Activated T-cell treated with anti-CD3 and anti-CD28 coated beads, Interleukin-2, amount 50 U/mL, for 4 hours (primary cell): ENCODE data around the gene OSBPL3. TPM values are rescaled to one million over a fixed set of nuclear protein-coding genes. Genes with fewer than 3 reads are reported as not detected.

ENCODE experiments used
- ATAC-seq, 2 donors: fragments of 200-7000 bp; cut with Tn5 transposase; one replicate each; pipeline ENCODE4 v1.10.0; 2021
- DNase-seq: peaks from one replicate; pipeline ENCODE4 v3.0.0-alpha.2; 2020
- H3K27me3 Mint-ChIP-seq: one replicate; pipeline ENCODE4 v1.8.0; 2021; ENCODE audit warnings: low read depth, mixed read lengths
- H3K36me3 Mint-ChIP-seq: one replicate; pipeline ENCODE4 v1.8.0; 2022; ENCODE audit warnings: mixed read lengths; ENCODE audit not compliant: insufficient read depth
- H3K4me1 Mint-ChIP-seq: one replicate; pipeline ENCODE4 v1.8.0; 2021; ENCODE audit warnings: low read depth, mixed read lengths
- H3K4me3 Mint-ChIP-seq: one replicate; pipeline ENCODE4 v1.8.0; 2021; ENCODE audit warnings: mild to moderate bottlenecking, moderate library complexity, mixed read lengths
- H3K9me3 Mint-ChIP-seq: one replicate; pipeline ENCODE4 v1.8.0; 2021; ENCODE audit warnings: mixed read lengths
- total RNA-seq, 3 donors: library from RNA; stranded (reverse); gene quantifications; one replicate each; pipeline ENCODE4 v1.2.1, GENCODE V29; 2021

Gene OSBPL3
- total RNA-seq, 3 donors from 2014 or later, result 59.0 to 85.4 (median 81.8) TPM

DNA sequence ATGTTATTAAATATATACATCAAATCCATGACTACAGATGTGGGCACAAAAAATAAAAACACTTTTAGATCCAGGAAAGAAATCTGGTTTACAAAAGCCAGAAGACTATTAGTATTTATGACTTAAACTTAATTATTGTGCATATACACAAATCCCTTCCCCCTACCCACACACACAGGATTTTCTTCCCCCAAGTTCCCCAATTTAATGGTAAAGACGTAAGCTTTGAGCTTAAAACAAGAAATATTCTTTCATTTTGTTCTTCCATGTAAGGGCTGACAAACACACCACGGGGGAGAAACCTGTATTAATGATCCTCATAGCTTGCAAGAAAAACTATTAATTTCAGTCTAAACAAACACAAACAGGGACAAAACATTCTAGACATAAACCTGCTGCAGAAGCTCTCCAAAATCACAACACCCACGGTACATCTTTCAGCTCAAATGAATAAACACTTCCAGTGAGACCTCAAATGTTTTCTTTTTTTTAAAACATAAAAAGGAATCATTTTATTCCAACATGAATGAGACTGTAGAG, 28.5 kb downstream of the OSBPL3 start:
- Mint-ChIP-seq H3K27me3 (no peaks in the 10 kb centered on the region), H3K4me1 (peaks cover 73% of the 10 kb centered on the region), H3K9me3 (no peaks in the 10 kb centered on the region), H3K36me3 (peaks cover 13% of the 10 kb centered on the region), H3K4me3 (no peak overlapping the region)
- DNase-seq, result no peak
- no peak for ATAC-seq

DNA sequence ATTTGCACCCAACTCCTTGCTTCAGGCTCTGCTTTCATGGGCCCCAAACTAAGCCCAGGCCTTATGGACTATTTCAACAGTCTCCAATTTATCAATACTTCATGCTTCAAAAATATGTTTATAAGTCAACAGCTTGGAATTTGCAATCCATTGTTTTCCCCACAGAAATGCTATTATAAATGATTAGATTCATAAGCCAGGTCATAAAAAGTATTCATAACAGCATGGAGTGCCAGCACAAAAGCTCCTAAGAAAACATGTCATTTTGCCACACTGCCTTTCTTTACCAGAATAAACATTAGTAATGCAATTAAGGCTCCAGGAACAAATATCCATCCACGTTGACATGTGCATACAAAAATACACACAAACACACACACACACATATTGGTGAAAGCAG, 30.1 kb downstream of the OSBPL3 start:
- DNase-seq, result no peak
- Mint-ChIP-seq H3K4me3 (no peak overlapping the region), H3K4me1 (peaks cover 78% of the 10 kb centered on the region), H3K36me3 (peaks cover 11% of the 10 kb centered on the region), H3K27me3 (no peaks in the 10 kb centered on the region), H3K9me3 (no peaks in the 10 kb centered on the region)
- no peak for ATAC-seq

GRCh38 chr7:24948739-24949138, 31.2 kb downstream of the OSBPL3 start:
- Mint-ChIP-seq H3K4me1 (peaks cover 71% of the 10 kb centered on the region), H3K36me3 (peaks cover 8% of the 10 kb centered on the region), H3K27me3 (no peaks in the 10 kb centered on the region), H3K4me3 (no peak overlapping the region), H3K9me3 (no peaks in the 10 kb centered on the region)
- ATAC-seq (peak; percentile 72 to 83), DNase-seq (no peak)

GRCh38 chr7:24946467-24946866, 33.5 kb downstream of the OSBPL3 start:
- DNase-seq (no peak), ATAC-seq (no peak)
- Mint-ChIP-seq H3K36me3 (peaks cover 8% of the 10 kb centered on the region), H3K27me3 (no peaks in the 10 kb centered on the region), H3K4me3 (no peak overlapping the region), H3K9me3 (no peaks in the 10 kb centered on the region), H3K4me1 (peaks cover 67% of the 10 kb centered on the region)

- no peak for ATAC-seq
- no peaks in the 10 kb centered on the region for H3K27me3 Mint-ChIP-seq
- H3K4me1 Mint-ChIP-seq, result peaks cover 64% of the 10 kb centered on the region
- no peak overlapping the region for H3K4me3 Mint-ChIP-seq
- H3K9me3 Mint-ChIP-seq, result no peaks in the 10 kb centered on the region
- no peak for DNase-seq
- peaks cover 8% of the 10 kb centered on the region for H3K36me3 Mint-ChIP-seq
These were observed 34.1 kb downstream of the OSBPL3 start for GRCh38 chr7:24945899-24946298.

GRCh38 chr7:24943096-24943948, 36.7 kb downstream of the OSBPL3 start:
- peaks cover 58% of the 10 kb centered on the region for H3K4me1 Mint-ChIP-seq
- H3K9me3 Mint-ChIP-seq, result no peaks in the 10 kb centered on the region
- no peak for DNase-seq
- no peak for ATAC-seq
- no peak overlapping the region for H3K4me3 Mint-ChIP-seq
- H3K27me3 Mint-ChIP-seq, result no peaks in the 10 kb centered on the region
- H3K36me3 Mint-ChIP-seq, result peaks cover 15% of the 10 kb centered on the region

DNA sequence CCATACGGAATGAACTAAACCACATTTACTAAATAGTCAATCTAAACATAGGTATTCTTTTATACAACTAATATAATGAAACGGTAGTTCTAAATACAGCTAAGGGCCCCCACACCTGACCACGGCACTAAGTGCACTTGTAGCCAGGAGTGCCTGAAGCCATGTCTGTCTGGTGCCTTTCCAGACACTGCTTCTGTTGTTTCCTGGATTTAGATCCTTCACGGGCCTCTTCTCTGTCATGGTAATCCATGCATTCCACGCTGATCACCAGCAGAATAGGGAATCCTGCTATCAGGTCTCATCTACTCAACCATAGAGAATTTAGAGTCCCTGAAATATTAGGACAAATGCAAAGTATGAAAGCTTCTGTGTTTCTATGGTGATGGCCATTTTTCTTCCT, 37.8 kb downstream of the OSBPL3 start:
- DNase-seq (no peak), ATAC-seq (no peak)
- no peaks in the 10 kb centered on the region for H3K27me3 Mint-ChIP-seq
- peaks cover 53% of the 10 kb centered on the region for H3K4me1 Mint-ChIP-seq
- H3K9me3 Mint-ChIP-seq, result peaks cover 3% of the 10 kb centered on the region
- H3K36me3 Mint-ChIP-seq, result peaks cover 18% of the 10 kb centered on the region
- H3K4me3 Mint-ChIP-seq, result no peak overlapping the region

DNA sequence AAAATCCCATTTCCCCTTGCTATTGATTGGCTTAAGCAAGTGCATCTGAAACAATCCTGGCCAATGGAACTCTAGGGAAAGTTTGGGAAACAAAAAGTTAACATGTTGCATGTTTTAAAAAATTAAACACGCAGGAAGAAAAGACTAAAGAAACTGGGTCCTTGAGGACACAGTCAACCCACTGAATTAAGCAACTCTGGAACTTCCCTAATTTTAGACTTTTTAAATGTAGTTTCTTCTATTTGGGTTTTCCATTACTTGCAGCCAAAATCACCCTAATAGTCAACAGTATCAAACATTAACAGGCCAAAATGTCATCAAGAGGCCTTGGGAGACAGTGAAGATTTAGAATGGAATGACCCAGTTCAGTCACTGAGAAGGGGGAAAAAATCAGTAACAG, 40.6 kb downstream of the OSBPL3 start:
- DNase-seq, result no peak
- H3K27me3 Mint-ChIP-seq, result no peaks in the 10 kb centered on the region
- peaks cover 9% of the 10 kb centered on the region for H3K9me3 Mint-ChIP-seq
- H3K36me3 Mint-ChIP-seq, result peaks cover 18% of the 10 kb centered on the region
- H3K4me1 Mint-ChIP-seq, result peaks cover 51% of the 10 kb centered on the region
- no peak overlapping the region for H3K4me3 Mint-ChIP-seq
- no peak for ATAC-seq

DNA sequence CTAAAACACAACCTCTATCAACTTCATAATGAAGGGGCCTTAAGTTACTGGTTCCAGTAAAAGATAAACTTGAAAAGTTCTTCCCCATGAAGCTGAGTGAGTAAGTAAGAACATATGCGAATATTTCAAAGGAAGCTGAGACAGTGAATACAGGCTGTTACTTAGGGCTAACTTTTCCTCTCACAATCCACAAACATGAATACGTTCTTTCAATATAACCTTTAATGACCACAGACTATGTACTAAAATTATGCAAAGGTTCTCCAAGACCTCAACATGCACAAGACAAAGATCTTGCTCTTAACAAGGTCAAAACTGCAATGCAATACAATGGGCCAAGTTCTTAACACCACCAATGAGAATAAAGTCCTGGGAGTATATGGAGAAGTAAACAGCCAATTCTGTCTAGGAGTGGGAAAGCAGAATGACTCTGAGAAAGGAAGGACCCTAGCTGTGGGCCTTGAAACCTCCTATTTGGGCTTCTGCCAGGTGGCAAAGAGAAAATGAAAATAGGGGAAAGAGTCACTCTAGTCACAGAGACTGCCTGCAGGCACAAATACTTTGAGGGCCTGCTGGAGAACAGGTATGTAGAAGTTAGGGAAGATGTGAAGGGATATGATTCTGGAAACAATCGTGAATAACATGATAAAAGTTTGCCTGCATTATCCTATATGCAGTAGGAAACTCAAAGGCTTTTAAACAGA, 43.7 kb downstream of the OSBPL3 start:
- Mint-ChIP-seq H3K9me3 (peaks cover 9% of the 10 kb centered on the region), H3K36me3 (peaks cover 20% of the 10 kb centered on the region), H3K4me3 (no peak overlapping the region), H3K4me1 (peaks cover 66% of the 10 kb centered on the region), H3K27me3 (no peaks in the 10 kb centered on the region)
- ATAC-seq (peak in 1 of 2 donors; percentile 14), DNase-seq (no peak)

- Mint-ChIP-seq H3K9me3 (peaks cover 9% of the 10 kb centered on the region), H3K4me1 (peaks cover 62% of the 10 kb centered on the region), H3K4me3 (no peak overlapping the region), H3K36me3 (peaks cover 29% of the 10 kb centered on the region), H3K27me3 (no peaks in the 10 kb centered on the region)
- no peak for DNase-seq
- ATAC-seq, result no peak
These were observed 46.7 kb downstream of the OSBPL3 start for GRCh38 chr7:24933298-24933697.

DNA sequence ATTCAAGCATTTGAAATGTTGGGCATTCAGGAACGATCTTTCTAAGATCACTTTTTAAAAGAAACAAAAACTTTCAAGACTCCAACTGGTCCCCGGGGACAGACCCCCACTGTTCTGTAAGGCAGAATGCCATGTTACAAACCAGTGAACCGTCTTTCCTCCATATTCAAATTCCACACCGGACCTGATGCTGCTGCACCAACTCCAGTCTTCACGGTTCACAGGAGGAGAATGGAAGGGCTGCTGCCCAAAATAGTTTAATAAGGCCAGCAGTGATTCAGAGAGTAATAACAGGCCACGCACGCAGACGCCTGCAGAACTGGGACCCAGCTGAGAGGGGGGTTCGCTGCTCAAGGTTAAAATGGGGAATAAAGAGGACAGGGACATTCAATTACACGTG, 47.2 kb downstream of the OSBPL3 start:
- peaks cover 9% of the 10 kb centered on the region for H3K9me3 Mint-ChIP-seq
- no peak overlapping the region for H3K4me3 Mint-ChIP-seq
- ATAC-seq, result no peak
- peaks cover 29% of the 10 kb centered on the region for H3K36me3 Mint-ChIP-seq
- no peak for DNase-seq
- H3K27me3 Mint-ChIP-seq, result no peaks in the 10 kb centered on the region
- peaks cover 62% of the 10 kb centered on the region for H3K4me1 Mint-ChIP-seq

DNA sequence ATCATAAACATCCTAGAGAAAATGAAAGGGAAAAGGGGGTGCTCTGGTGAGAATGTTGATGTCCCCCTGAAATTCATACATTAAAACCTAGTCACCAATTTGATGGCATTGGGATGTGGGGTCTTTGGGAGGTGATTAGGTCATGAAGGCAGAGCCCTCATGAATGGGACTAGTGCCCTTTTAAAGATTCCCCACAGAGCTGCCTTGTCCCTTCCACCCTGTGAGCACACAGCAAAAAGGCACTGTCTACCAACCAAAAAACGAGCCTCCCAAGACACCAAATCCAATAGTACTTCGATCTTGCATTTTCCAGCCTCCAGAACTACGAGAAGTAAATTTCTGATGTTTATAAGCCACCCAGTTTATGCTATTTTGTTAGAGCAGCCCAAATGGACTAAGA, 47.6 kb downstream of the OSBPL3 start:
- Mint-ChIP-seq H3K9me3 (peaks cover 6% of the 10 kb centered on the region), H3K27me3 (no peaks in the 10 kb centered on the region), H3K4me1 (peaks cover 64% of the 10 kb centered on the region), H3K36me3 (peaks cover 26% of the 10 kb centered on the region), H3K4me3 (no peak overlapping the region)
- ATAC-seq, result no peak
- no peak for DNase-seq

- Mint-ChIP-seq H3K27me3 (no peaks in the 10 kb centered on the region), H3K4me1 (peaks cover 62% of the 10 kb centered on the region), H3K36me3 (peaks cover 26% of the 10 kb centered on the region), H3K4me3 (no peak overlapping the region), H3K9me3 (peaks cover 5% of the 10 kb centered on the region)
- DNase-seq, result no peak
- no peak for ATAC-seq
These were observed 48.1 kb downstream of the OSBPL3 start for GRCh38 chr7:24931844-24932243.

GRCh38 chr7:24930856-24931255, 49.1 kb downstream of the OSBPL3 start:
- Mint-ChIP-seq H3K4me1 (peaks cover 59% of the 10 kb centered on the region), H3K9me3 (no peaks in the 10 kb centered on the region), H3K4me3 (no peak overlapping the region), H3K27me3 (no peaks in the 10 kb centered on the region), H3K36me3 (peaks cover 21% of the 10 kb centered on the region)
- DNase-seq (no peak), ATAC-seq (no peak)
